Stimulated activated CD4-positive, alpha-beta T cell treated with anti-CD3 and anti-CD28 coated beads, Interleukin-1b, Interleukin-23, amount 100 ng/mL, for 4 hours (primary cell): Measurements from ENCODE around the gene ZDHHC3.
"Not testable (repeated sequence)": the region's sequence is repeated elsewhere in the genome, so short reads cannot be mapped to it uniquely, and the experiment has no call there.

Experiments
- DNase-seq, 2 donors: peaks; one replicate each; pipeline ENCODE4 v3.0.0-alpha.2; 2020; ENCODE audit warnings: low read depth in 2 of 2

The ZDHHC3 gene

DNA sequence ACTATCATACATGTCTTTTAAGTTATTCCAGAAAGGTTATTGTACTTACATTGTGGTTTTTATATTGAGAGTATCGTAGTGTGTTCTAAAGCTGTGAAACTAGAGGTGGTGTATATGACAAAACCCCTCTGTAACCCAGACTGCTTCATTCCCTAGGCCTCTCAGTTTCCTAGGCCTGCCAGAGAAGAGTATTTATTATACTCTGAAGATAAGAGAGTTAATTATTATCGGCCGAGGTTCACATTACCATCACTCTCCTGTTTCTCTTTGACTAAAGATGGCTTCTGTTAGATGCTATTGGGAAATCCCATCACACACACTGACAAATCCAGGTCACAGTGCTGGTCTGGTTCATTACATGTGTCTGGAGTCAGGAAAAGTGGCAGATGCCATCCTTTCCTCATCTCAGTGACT lies 20.6 kb upstream of the ZDHHC3 start:
- DNase-seq, result no peak

DNA sequence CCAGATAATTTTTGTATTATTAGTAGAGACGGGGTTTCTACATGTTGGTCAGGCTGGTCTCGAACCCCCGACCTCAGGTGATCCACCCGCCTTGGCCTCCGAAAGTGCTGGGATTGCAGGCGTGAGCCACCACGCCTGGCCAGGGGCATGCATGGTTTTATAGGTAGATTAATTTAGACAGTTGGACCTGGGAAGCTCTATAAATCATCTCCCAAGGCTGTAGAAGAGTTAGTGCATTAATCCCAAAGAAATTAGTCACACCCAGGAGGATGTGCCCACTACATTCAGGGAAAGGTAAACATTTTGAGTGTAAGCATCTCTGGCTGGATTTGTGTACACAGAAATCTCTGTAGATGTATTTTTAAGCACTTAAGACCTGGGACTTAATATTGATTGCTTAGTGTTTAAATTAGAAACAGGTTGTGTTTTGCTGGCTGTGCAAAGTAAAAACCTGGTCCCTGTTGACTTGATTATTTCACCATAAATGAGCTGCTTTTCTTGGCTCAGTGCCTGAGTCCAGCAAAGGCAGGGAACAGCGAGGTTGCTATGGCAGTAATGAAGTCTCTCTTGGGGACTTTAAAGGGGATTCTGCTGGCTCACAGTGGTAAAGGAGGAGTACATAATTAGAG lies 19.3 kb upstream of the ZDHHC3 start:
- no peak for DNase-seq

DNA sequence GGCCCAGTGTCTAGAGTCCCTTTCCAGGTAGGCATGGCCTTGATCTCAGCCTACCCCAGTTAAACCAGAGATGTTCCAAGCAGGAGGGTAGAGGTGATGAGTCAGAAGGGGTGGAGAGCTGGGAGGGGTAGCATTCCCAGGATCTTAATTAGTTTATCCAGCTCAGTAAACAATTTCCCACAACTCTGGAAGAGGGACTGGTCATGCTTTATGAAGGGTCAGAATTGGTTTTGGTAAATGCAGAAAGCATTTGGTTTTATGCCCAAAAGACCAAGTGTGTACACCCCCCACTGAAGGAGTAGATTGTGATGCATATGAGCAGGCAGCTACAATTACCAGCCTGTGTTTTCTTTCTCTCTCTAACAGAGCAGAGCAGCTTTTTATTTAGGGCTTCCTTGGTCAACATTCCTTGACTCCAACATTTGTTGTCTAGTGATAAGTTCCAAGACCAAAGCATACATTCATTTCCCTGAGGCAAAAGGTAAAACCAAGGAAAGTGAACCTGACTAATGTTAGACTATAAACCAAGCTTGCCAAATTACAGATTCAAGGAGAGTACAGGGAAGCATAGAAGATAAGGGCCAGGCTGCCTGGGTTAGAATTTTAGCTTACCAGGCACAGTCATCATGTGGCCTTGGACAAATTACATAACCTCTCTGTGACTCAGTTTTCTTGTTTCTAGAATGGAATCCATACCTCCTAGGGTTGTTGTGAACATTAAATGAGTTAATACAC lies 17.7 kb upstream of the ZDHHC3 start:
- DNase-seq, result no peak

DNA sequence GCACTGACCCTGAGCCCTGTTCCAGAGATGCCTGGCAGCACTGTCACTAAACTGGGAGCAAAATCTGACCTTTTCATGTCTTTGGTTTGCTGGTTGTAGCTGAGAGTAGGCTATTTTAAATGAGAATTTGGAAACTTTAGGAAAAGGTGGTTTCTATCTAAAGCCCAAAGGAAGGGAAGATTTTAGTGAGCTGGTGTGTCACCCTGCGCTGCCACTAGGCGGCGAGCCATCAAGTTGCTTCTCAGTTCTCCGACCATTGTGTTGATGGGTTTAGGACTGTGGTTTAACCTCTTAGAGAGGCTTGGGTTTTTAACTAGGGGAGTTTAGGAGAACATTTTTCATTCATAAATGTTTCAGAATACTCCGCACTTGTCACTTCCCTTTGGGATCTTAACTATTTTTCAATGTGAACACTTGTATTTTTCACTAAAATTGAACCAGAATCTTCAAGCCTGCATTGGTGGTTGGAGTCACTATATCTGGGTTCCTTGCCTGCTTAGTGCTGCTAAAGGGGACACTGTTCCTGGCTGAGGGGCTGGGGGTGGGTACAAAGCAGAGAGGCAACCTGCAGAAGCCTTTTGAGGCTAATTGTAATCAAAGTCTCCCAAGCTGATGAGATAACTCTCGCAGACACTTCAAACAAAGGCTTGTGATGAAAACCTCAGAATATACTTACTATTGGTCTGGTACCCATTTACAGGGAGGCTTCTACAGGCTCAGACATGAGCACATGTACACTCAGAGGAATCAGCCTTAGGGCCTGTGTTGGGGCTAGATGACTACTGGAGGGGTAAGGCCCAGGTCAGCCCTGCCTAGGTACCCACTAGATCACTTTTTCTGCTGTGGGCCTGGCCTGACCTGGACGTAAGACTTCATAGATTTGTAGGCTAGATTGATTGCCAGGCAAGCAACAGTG lies 16.8 kb upstream of the ZDHHC3 start:
- DNase-seq, result peak in 1 of 2 donors; percentile 8

DNA sequence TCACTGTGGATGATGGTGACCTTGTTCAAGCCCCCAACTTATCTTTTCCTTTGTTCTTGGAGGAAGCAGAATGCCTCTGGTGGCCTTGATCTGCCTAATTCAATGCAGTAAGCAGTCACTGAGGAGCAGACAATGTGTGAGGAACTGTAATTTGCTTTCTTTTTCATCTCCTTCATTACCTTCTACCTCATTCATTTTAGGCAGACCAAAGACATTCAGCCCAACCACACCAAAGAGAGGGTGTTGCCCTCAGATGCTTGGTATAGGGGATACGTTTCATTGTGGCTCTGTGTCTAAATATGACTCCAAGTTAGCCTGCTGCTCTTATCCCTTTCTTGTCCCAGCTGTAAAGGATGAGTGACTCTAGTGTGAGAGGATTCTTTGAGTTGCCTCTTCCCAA lies 15.4 kb upstream of the ZDHHC3 start:
- DNase-seq, result no peak

DNA sequence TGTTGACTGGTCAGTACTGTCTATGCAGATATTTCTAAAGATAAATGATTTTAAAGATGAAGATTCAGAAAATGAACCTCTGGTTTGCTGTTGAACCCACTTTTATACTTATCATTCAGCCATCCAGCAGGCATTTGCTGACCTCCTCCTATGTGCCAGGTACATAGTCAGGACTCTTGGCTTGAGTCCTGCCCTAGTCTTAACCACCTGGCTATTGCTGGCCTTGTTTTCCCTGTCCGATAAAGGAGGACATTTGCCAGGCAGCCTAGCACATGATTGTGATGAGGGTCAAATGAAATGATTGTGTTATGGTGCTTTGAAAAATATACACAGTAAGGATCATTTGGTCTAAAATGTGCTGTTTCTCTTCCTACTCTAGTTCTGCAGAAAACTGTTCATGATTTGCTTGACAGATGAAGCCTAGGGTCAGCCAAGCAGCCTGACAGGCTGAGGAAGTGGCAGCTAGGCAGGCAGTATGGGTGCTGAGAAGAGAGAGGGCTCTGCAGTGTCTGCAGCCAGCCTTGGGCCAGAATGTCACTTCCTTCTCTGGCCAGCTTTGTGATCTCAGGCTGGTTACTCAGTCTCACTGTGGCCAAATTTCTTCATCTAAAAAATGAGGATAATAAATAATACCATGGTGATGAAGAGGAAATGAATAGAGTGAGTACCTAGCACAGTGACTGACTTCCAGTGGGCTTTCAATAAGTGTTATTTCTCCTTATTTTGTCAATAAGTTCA lies 13.8 kb upstream of the ZDHHC3 start:
- DNase-seq, result no peak

DNA sequence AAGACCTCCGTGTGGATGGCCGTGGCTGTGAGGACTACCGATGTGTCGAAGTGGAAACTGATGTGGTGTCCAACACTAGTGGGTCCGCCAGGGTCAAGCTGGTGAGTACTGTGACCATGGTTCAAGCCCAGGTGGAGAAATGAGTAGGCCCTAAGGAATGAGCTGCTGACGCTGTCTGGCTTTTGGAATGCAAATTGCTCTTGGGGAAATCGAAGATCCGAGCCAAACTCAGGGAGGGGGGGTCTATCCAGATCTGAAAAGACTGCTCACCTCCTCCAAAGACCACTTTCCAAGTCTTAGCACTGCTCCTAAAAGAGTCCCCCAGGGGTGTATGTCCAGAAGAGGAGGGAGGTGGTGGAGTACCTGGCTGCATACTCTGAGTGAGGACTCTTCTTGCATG lies 13.2 kb upstream of the ZDHHC3 start:
- no peak for DNase-seq

DNA sequence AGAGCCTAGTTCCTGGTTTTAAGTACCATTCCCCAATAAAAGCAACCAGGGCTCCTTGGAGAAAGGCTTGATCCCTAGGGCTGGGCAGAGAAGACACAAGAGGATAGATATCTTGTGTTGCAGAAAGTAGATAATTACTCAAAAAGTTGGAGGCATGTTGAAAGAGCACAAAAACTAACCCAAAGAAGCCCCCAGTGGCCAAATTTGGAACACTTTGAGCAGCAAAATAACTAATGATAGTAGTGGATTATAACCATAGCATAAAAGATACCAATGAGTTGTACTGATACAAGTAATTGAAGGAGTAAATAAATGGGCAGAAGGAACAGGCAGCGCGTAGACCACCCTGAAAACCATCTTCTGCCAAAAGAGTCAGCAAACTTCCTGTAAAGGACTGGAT lies 12.1 kb upstream of the ZDHHC3 start:
- no peak for DNase-seq

DNA sequence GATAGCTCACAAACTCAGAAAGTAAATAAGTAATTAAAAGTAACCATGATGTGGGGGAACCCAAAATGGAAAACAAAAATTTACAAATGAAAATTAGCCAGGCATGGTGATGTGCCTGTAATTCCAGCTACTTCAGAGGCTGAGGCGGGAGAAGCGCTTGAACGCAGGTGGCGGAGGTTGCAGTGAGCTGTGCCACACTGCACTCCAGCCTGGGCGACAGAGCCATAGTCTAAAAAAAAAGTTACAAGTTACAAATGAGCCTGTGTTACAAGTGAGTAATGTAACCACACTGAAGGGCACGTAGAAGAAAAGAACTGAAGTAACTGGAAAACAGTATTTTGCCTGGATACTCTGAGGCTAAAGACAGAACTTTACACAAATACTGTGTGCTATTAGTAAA lies 11.4 kb upstream of the ZDHHC3 start:
- no peak for DNase-seq

DNA sequence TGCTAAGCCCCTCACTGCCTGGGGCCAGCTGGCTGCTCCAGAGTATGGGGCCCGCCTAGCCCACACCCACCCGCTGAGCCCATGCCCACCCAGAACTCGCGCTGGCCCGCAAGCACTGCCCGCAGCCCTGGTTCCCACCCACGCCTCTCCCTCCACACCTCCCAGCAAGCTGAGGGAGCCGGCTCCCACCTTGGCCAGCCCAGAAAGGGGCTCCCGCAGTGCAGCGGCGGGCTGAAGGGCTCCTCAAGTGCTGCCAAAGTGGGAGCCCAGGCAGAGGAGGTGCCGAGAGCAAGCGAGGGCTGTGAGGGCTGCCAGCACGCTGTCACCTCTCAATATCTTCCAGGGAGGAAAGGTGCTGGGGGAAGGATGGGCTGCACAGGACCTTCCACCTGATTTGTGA lies 10.4 kb upstream of the ZDHHC3 start:
- not testable (repeated sequence) for DNase-seq

DNA sequence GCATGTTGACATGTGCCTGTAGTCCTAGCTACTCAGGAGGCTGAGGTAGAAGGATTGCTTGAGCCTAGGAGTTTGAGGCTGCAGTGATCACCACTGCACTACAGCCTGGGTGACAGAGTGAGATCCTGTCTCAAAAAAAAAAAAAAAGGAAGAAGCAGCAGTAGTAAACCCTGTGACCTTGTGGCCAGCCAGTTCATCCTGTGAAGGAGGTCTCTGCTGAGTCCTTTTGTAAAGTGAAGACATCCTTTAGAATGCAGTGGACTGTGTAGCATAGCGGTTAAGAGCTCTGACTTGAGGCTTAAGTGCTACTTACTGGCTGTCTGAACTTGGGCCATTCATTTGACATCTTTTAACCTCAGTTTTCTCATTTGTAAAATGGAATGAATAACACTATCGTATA lies 8.4 kb upstream of the ZDHHC3 start:
- no peak for DNase-seq

DNA sequence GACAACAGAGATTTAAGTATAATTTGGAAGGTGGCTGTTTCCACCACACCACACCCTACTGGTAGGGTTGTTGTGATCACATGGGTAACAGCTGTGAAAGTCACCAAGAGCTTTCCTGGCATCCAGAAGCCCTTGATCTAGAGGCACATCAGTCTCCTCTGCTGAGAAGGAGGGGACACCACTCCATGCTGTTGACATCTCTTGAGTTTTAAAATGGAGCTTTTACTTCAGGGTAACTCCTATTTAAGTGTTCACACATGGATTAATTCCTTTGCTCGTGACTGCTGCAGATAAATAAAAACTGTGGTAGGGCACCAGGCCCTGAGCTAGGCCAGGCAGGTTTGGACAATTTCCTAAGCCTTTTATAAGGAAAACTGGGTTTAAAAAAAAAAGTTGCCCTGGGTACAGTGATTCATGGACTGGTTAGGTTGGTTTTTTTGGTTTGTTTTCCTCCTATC lies 7.5 kb upstream of the ZDHHC3 start:
- no peak for DNase-seq

DNA sequence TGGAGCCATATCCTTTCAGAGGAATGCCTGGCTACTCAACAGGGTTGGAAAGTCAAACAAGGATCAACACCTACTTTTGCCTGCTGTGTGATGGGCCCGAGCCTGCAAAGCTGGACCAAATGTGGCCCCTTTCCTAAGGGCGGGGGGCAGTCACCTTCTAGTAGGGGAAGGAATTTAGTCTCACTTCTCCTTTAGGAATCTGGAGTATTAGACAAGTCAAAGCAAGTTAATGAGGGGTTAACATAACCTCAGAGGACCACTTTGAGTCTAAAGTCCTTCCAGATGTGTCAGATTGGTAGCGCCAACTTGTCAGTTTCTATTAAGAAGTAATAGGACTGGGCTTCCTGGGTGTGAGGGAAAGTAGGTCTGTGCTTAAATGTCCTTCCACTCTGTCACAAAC lies 6.8 kb upstream of the ZDHHC3 start:
- DNase-seq, result no peak

DNA sequence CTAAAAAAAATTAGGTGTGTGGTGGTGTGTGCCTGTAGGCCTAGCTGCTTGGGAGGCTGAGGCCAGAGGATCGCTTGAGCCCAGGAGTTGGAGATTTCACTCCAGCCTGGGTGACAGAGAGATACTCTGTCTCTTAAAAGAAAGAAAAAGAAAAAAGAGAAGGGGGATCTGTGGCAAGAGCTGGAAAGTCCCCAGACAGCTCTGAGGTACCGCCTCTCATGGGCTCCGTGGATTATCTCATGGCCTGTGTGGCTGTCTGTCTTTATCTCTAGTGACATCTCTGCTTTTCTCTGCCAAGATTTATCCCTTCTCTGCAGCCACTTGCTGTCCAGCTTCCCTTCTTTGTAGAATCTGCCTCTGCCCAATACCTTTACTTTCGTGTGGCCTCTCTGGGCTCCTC lies 5.8 kb upstream of the ZDHHC3 start:
- no peak for DNase-seq

DNA sequence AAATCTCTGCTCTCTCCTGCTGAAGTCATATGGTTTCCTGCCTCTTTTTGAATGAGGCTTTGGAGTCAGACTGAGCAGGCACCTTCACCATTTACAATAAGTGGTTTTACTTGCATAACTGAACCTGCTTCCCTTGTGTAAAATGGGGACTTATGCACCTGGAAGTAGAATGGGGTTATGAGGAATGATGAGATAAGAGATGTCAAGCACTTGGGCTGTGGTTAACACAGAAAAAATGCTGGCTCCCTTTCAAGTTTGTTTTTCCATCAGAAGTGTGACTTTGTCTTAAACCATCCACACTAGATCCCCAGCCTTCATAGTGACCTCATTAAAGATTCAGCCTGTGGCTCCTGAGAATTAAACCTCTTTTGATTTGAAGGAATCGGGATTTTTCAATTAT lies 5.2 kb upstream of the ZDHHC3 start:
- DNase-seq, result no peak

DNA sequence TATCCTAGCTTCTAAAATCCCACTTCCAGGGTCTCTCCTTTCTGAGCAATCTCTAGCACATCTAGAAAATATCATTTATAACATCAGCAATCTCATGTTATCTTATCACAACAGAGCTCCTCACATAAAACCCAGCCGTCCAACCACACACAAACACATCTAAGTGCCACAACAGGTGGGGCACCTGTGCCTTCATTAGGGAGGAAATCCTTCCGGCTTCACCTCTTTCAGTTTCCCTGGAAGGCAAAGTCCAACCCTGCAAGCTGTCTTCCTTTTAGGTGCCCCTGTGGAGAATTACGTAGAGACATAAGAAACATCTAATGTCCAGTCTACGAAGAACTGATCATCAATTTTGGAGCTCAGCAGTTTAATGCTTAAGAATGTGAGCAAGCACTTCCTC lies 1.6 kb downstream of the ZDHHC3 start:
- DNase-seq, result no peak

DNA sequence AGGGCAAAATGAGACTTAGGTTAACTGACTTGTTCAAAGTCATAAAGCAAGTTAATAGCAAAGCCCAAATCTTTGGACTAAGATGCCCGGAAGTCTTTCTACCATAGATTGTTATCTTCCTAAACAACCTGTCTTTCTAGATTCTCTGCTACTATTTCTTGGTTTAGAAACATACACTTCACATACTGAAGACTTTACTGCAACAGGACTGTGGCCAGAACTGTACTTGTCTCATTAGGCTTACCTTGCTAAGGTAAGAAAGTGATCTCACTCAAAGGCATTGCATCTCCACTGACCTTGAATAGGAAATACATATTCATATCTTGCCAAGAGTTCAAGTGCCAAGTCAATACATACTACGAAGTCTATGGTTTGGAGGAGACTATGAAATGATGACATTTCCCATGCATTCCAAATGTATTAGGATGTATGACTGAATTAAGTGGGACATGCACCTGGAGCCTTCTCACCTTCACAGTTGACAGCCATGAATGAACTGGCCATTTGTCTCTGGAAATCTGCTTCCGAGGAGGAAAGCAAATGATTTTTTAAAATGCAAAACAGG lies 5.0 kb downstream of the ZDHHC3 start:
- no peak for DNase-seq

DNA sequence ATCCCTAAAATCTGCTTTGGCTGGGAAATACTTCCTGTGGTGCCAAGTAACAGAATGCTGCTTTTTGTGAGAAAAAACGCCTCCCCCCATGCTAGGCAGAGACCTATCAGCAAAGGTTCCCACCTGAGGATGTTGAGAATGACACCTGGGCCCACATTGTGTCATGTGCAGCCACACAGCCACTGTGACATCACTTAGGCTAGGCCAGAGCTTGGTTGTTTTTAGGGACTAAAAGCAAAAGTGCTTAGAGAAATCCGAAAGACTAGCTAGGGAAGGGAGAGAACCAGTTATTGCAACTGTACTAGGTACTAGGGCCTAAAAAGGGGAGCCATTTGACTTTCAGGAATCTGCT lies 6.2 kb downstream of the ZDHHC3 start:
- DNase-seq, result no peak

DNA sequence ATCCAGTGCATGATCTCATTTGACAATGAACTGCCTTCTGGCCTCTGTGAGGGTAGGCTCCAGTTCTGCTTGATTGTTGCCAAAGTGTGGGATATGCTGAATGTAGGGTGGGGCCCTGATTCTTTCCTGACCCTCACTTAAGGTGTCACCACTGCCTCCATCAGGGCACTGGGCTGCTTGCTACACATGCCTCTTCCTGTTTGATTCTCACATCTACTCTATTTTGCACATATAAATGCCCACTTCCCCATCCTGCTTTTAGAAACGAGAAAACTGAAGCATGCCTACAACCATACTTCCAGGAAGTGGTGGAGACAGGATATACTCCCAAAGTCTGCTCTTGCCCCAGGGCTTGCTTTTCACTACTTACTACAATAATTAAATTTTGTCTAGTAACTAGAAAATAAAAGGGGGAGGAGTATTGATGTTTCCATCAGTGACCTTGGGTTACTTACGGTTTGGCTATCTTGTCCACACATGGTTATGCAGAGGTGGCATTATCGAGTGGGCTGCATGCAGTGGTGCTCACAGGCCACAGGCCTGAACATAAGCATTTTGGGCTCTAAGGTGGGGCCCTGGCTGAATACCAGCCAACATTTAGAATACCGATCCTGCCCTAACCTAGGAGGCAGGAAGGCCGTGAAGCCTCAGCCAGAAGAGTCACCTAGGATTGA lies 6.7 kb downstream of the ZDHHC3 start:
- DNase-seq, result no peak

DNA sequence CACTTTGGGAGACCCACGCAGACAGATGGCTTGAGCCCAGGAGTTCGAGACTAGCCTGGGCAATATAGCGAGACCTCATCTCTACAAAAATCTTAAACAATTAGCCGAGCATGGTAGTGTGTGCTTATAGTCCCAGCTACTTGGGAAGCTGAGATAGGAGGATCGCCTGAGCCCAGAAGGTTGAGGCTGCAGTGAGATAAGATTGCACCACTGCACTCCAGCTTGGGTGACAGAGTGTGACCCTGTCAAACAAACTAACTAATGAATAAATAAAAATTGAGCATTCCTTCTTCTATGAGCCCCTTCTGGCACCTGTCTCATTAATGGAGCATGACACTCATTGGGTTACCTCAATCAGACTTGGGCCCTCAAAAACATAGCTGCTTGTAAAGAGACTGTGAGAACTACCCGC lies 7.5 kb downstream of the ZDHHC3 start:
- DNase-seq, result no peak

DNA sequence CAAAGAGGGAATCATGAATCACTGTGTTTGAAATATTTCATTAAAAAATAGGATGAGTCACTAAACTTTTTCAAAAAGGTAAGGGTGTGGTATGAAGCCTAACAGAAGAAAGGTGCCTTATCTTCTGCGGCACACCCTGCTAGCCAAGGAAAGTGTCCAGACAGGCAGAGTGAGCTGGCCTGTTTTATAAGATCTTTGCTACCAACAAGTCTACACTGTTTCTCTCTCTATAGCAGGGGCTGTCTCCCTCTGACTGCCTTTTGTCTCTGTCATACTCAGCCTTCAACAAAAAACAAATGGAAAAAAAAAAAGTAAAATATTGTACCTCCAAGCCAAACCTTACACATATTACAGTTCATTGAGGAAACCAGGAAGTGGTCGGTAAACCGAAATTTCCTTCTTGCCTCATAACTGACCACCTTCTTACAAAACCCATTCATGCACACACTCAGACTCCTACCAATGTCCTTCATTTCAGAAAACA lies 9.1 kb downstream of the ZDHHC3 start:
- no peak for DNase-seq
